H9 (cell line): ENCODE results near the gene CSTF3. TPM values are rescaled to one million over a fixed set of nuclear protein-coding genes. Genes with fewer than 3 reads are reported as not detected.

ENCODE experiments used
- DNase-seq: peaks from one replicate; pipeline ENCODE4 v3.0.0-alpha.2; 2017
- H2AFZ ChIP-seq: one replicate; pipeline ENCODE4 v1.6.1; 2013; ENCODE audit warnings: mild to moderate bottlenecking, low read length, control low read depth, moderate library complexity
- H2AK5ac ChIP-seq: 2 replicates; pipeline ENCODE4 v1.6.1; 2013; ENCODE audit warnings: low read length, control low read depth, mixed read lengths; ENCODE audit not compliant: insufficient read length
- H2BK120ac ChIP-seq: one replicate; pipeline ENCODE4 v1.6.1; 2013; ENCODE audit warnings: low read depth, mild to moderate bottlenecking, low read length, control low read depth, inconsistent platforms; ENCODE audit not compliant: poor library complexity, severe bottlenecking
- H2BK12ac ChIP-seq: 2 replicates; pipeline ENCODE4 v1.6.1; 2013; ENCODE audit warnings: low read length, control low read depth, mixed read lengths, low read depth; ENCODE audit not compliant: insufficient read length
- H2BK15ac ChIP-seq: 2 replicates; pipeline ENCODE4 v1.6.1; 2013; ENCODE audit warnings: low read depth, low read length, control low read depth
- H2BK20ac ChIP-seq: one replicate; pipeline ENCODE4 v1.6.1; 2013; ENCODE audit warnings: low read depth, mild to moderate bottlenecking, low read length, control low read depth, inconsistent platforms; ENCODE audit not compliant: poor library complexity, severe bottlenecking
- H2BK5ac ChIP-seq: 2 replicates; pipeline ENCODE4 v1.6.1; 2013; ENCODE audit warnings: low read length, control low read depth, mixed read lengths; ENCODE audit not compliant: insufficient read length
- H3K14ac ChIP-seq: 2 replicates; pipeline ENCODE4 v1.6.1; 2013; ENCODE audit warnings: low read length, control low read depth; ENCODE audit not compliant: insufficient read depth
- H3K18ac ChIP-seq: 2 replicates; pipeline ENCODE4 v1.6.1; 2013; ENCODE audit warnings: low read depth, mild to moderate bottlenecking, mixed read lengths, low read length, control low read depth; ENCODE audit not compliant: insufficient read length
- H3K23ac ChIP-seq: 2 replicates; pipeline ENCODE4 v1.6.1; 2013; ENCODE audit warnings: low read length, control low read depth, mixed read lengths, low read depth; ENCODE audit not compliant: insufficient read length
- H3K23me2 ChIP-seq: 2 replicates; pipeline ENCODE4 v1.6.1; 2013; ENCODE audit warnings: low read depth, mild to moderate bottlenecking, mixed read lengths, low read length, control low read depth; ENCODE audit not compliant: insufficient read length, poor library complexity, severe bottlenecking
- H3K27ac ChIP-seq: 2 replicates; pipeline ENCODE4 v1.5.1; 2013; ENCODE audit warnings: low read length, control low read depth, mixed read lengths, low read depth; ENCODE audit not compliant: insufficient read length
- H3K27me3 ChIP-seq: 2 replicates; pipeline ENCODE4 v1.6.1; 2013; ENCODE audit warnings: low read length, control low read depth, inconsistent platforms; ENCODE audit not compliant: insufficient read depth
- H3K4ac ChIP-seq: 2 replicates; pipeline ENCODE4 v1.6.1; 2013; ENCODE audit warnings: low read depth, mild to moderate bottlenecking, control low read depth, inconsistent platforms, low read length, moderate library complexity
- H3K4me1 ChIP-seq: 2 replicates; pipeline ENCODE4 v1.6.1; 2013; ENCODE audit warnings: low read length, control low read depth, inconsistent platforms; ENCODE audit not compliant: insufficient read depth
- H3K4me2 ChIP-seq: 2 replicates; pipeline ENCODE4 v1.6.1; 2013; ENCODE audit warnings: low read length, control low read depth, mixed read lengths; ENCODE audit not compliant: insufficient read length, insufficient read depth
- H3K56ac ChIP-seq: 2 replicates; pipeline ENCODE4 v1.6.1; 2013; ENCODE audit warnings: low read depth, mild to moderate bottlenecking, mixed read lengths, low read length, control low read depth; ENCODE audit not compliant: insufficient read length
- H3K79me1 ChIP-seq: 2 replicates; pipeline ENCODE4 v1.6.1; 2013; ENCODE audit warnings: low read depth, mild to moderate bottlenecking, moderate library complexity, low read length, control low read depth, inconsistent platforms; ENCODE audit not compliant: insufficient read depth, poor library complexity, severe bottlenecking
- H3K79me2 ChIP-seq: 2 replicates; pipeline ENCODE4 v1.6.1; 2013; ENCODE audit warnings: low read length, control low read depth, inconsistent platforms; ENCODE audit not compliant: insufficient read depth
- H3K9ac ChIP-seq: 2 replicates; pipeline ENCODE4 v1.6.1; 2013; ENCODE audit warnings: low read length, control low read depth, mixed read lengths; ENCODE audit not compliant: insufficient read length; ENCODE audit errors: extremely low read depth
- H3K9me3 ChIP-seq: one replicate; pipeline ENCODE4 v1.6.1; 2013; ENCODE audit warnings: low read depth, low read length, inconsistent platforms; ENCODE audit not compliant: control insufficient read depth
- H3T11ph ChIP-seq: one replicate; pipeline ENCODE4 v1.6.1; 2013; ENCODE audit warnings: mild to moderate bottlenecking, low read length, control low read depth, inconsistent platforms
- H4K20me1 ChIP-seq: one replicate; pipeline ENCODE4 v1.6.1; 2013; ENCODE audit not compliant: control insufficient read depth, insufficient read length, insufficient read depth
- H4K5ac ChIP-seq: 2 replicates; pipeline ENCODE4 v1.6.1; 2013; ENCODE audit warnings: low read depth, mild to moderate bottlenecking, mixed read lengths, low read length, control low read depth; ENCODE audit not compliant: insufficient read length
- H4K8ac ChIP-seq: replicated peaks from 2 replicates; pipeline ENCODE4 v1.6.1; 2013; ENCODE audit warnings: low read length, control low read depth, mixed read lengths, low read depth; ENCODE audit not compliant: insufficient read length
- H4K91ac ChIP-seq: 2 replicates; pipeline ENCODE4 v1.6.1; 2013; ENCODE audit warnings: low read depth, mild to moderate bottlenecking, moderate library complexity, mixed read lengths, low read length, control low read depth; ENCODE audit not compliant: insufficient read length
- H3K27ac Mint-ChIP-seq, 3 experiments: 2 replicates in 2 of 3; 3 replicates in 1 of 3; pipeline ENCODE4 v1.8.0; 2020 to 2021; ENCODE audit warnings: mixed read lengths in 3 of 3, mild to moderate bottlenecking in 1 of 3, moderate library complexity in 1 of 3
- H3K27me3 Mint-ChIP-seq: 2 replicates; pipeline ENCODE4 v1.8.0; 2021; ENCODE audit warnings: low read depth, mild to moderate bottlenecking, moderate library complexity, mixed read lengths
- H3K36me3 Mint-ChIP-seq, 3 experiments: 2 replicates in 2 of 3; 3 replicates in 1 of 3; pipeline ENCODE4 v1.8.0; 2020 to 2021; ENCODE audit warnings: low read depth in 3 of 3, mixed read lengths in 3 of 3; ENCODE audit not compliant: insufficient read depth in 1 of 3
- H3K4me1 Mint-ChIP-seq, 2 experiments: 2 replicates each; pipeline ENCODE4 v1.8.0; 2020; ENCODE audit warnings: mixed read lengths in 2 of 2
- H3K4me3 Mint-ChIP-seq, 2 experiments: 2 replicates in 1 of 2; 3 replicates in 1 of 2; pipeline ENCODE4 v1.8.0; 2020 to 2021; ENCODE audit warnings: mild to moderate bottlenecking in 2 of 2, mixed read lengths in 2 of 2, moderate library complexity in 1 of 2
- H3K9me3 Mint-ChIP-seq, 2 experiments: 2 replicates in 1 of 2; 3 replicates in 1 of 2; pipeline ENCODE4 v1.8.0; 2020; ENCODE audit warnings: mild to moderate bottlenecking in 2 of 2, mixed read lengths in 2 of 2, moderate library complexity in 1 of 2
- WGBS: extraction: QIAGEN DNeasy Blood & Tissue Kit; methylation state at CpG from one replicate; pipeline ENCODE4 v1.1.7; 2013; ENCODE audit warnings: missing lambda C conversion rate, low lambda C conversion rate, mixed read lengths; ENCODE audit not compliant: insufficient read length; ENCODE audit errors: extremely low coverage; 5-methylcytosine and 5-hydroxymethylcytosine counted together
- total RNA-seq: library from RNA; stranded (reverse); gene quantifications from 2 replicates; pipeline ENCODE4 v1.2.1, GENCODE V29; 2021
- TF ChIP-seq, protein P1 (sequence below): fragments of 200-600 bp; sonication (generic); conservative IDR thresholded peaks from 3 replicates; pipeline ENCODE4 v1.8.0; 2021; ENCODE audit warnings: antibody characterized with exemption, mild to moderate bottlenecking

The CSTF3 gene
- total RNA-seq, 1 experiment from 2014 or later, result 41.5 TPM

DNA sequence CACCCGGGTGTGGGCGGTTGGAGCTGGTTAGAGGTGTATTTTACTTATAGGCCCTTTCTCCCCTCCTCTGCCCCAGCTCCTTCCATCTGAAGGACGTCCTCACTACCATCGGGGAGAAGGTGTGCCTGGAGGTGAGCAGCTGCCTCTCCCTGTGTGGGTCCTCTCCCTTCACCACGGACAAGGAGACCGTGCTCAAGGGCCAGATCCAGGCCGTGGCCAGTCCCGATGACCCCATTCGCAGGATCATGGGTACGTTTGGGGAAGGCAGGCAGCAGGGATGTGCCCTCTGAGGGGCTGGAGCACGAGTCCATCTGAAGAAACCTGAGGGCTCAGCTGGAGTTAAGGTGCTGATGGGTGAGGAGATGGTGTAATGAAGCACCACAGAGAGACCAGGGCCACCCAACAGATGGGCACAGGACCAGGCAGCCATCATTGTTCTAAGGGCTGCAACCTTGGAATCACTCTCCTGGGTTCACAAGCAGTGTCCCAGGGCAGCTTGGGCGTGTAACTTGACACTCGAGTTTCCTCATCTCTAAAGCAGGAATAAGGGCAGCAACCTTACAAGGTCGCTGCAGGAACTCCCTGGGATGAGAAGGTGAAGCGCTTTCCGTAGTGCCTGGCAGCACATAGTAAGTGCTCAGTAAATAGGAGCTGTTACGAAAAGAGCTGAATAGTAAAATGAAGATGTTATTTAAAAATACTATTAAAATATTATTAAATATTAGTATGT is 92.5 kb downstream of the CSTF3 start:
- WGBS, result no CpG with 5 or more reads among the region's 17 CpGs
- H3K18ac ChIP-seq, result no peak overlapping the region

More for the DNA sequence above, 92.5 kb downstream of the CSTF3 start:
- Histone ChIP-seq H3K23me2 (no peaks in the 10 kb centered on the region), H3K14ac (no peak overlapping the region; the same call in 1 of the 2 replicates), H2AFZ (no peak overlapping the region), H3K79me2 (no peaks in the 10 kb centered on the region), H4K5ac (no peak overlapping the region), H3K56ac (no peak overlapping the region), H3K4ac (no peak overlapping the region), H3K9ac (no peak overlapping the region), H3K9me3 (no peaks in the 10 kb centered on the region), H3K27ac (no peak overlapping the region), H3T11ph (no peak overlapping the region), H2BK20ac (no peak overlapping the region), H2BK120ac (no peak overlapping the region), H3K4me1 (no peaks in the 10 kb centered on the region), H4K91ac (no peak overlapping the region), H3K23ac (no peak overlapping the region), H4K8ac (no peak overlapping the region), H4K20me1 (no peaks in the 10 kb centered on the region), H3K27me3 (no peaks in the 10 kb centered on the region), H3K4me2 (no peak overlapping the region), H2BK5ac (no peak overlapping the region), H3K79me1 (no peaks in the 10 kb centered on the region), H2BK15ac (no peak overlapping the region), H2BK12ac (no peak overlapping the region), H2AK5ac (no peak overlapping the region)
- Mint-ChIP-seq H3K36me3 (peaks cover 29 to 57% (median 54%) of the 10 kb centered on the region in 3 experiments; a peak in 6 of 7 replicates), H3K27ac (peak overlapping the region in 2 of 3 experiments; percentile 15 to 91; a peak in 3 of 7 replicates), H3K4me1 (peaks cover 8 to 18% of the 10 kb centered on the region in 2 experiments; a peak in 3 of 4 replicates), H3K9me3 (no peaks in the 10 kb centered on the region), H3K27me3 (no peaks in the 10 kb centered on the region), H3K4me3 (no peak overlapping the region)
- TF ChIP-seq, protein P1, sequence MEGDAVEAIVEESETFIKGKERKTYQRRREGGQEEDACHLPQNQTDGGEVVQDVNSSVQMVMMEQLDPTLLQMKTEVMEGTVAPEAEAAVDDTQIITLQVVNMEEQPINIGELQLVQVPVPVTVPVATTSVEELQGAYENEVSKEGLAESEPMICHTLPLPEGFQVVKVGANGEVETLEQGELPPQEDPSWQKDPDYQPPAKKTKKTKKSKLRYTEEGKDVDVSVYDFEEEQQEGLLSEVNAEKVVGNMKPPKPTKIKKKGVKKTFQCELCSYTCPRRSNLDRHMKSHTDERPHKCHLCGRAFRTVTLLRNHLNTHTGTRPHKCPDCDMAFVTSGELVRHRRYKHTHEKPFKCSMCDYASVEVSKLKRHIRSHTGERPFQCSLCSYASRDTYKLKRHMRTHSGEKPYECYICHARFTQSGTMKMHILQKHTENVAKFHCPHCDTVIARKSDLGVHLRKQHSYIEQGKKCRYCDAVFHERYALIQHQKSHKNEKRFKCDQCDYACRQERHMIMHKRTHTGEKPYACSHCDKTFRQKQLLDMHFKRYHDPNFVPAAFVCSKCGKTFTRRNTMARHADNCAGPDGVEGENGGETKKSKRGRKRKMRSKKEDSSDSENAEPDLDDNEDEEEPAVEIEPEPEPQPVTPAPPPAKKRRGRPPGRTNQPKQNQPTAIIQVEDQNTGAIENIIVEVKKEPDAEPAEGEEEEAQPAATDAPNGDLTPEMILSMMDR, result no peak
- DNase-seq, result no peak
